ENCODE results near the gene PCDHGA1.
A peak's percentile ranks its signal among the peaks of the same experiment; 100 is the strongest.

PCDHGA1 gene

GRCh38 chr5:141510160-141510559 is 179.8 kb downstream of the PCDHGA1 start:
- TF ChIP-seq CTCF (IDR thresholded peaks at IDR 0.05; ENCODE audit: extremely low read depth, missing control alignments): no peak
- no peak for DNase-seq (ENCODE audit: low spot score)

- peak; percentile 62 for DNase-seq (ENCODE audit: low spot score)
These were observed 180.7 kb downstream of the PCDHGA1 start for GRCh38 chr5:141510850-141511601.

GRCh38 chr5:141511771-141512325 is 181.5 kb downstream of the PCDHGA1 start:
- DNase-seq (ENCODE audit: low spot score): no peak
- no peak for TF ChIP-seq CTCF (IDR thresholded peaks at IDR 0.05; ENCODE audit: extremely low read depth, missing control alignments)

More at GRCh38 chr5:141510850-141511601, 180.7 kb downstream of the PCDHGA1 start:
- TF ChIP-seq CTCF (IDR thresholded peaks at IDR 0.05; ENCODE audit: extremely low read depth, missing control alignments): no peak

- TF ChIP-seq CTCF (IDR thresholded peaks at IDR 0.05; ENCODE audit: extremely low read depth, missing control alignments): peak; percentile 54
- DNase-seq (ENCODE audit: low spot score): peak; percentile 78
These were observed 182.1 kb downstream of the PCDHGA1 start for GRCh38 chr5:141512390-141512910.

GRCh38 chr5:141512911-141513626 is 182.8 kb downstream of the PCDHGA1 start:
- DNase-seq (ENCODE audit: low spot score): no peak
- no peak for TF ChIP-seq CTCF (IDR thresholded peaks at IDR 0.05; ENCODE audit: extremely low read depth, missing control alignments)

- no peak for DNase-seq (ENCODE audit: low spot score)
- TF ChIP-seq CTCF (IDR thresholded peaks at IDR 0.05; ENCODE audit: extremely low read depth, missing control alignments): no peak
These were observed 183.5 kb downstream of the PCDHGA1 start for GRCh38 chr5:141513627-141514329.

Data from GM20000 (cell line).